Transverse colon (tissue), 4 donors: ENCODE results near the gene ARHGEF7. TPM values are rescaled to one million over a fixed set of nuclear protein-coding genes. Genes with fewer than 3 reads are reported as not detected.

ENCODE experiments used
- DNase-seq: peaks from one replicate; pipeline ENCODE4 v3.0.0-alpha.2; 2019
- H3K27ac ChIP-seq, 4 donors: fragments of 200-600 bp; sonication (generic); 2 replicates each; pipeline ENCODE4 v1.5.1; 2016 to 2018; ENCODE audit warnings: inconsistent platforms in 4 of 4
- H3K27me3 ChIP-seq: fragments of 200-600 bp; sonication (generic); 2 replicates; pipeline ENCODE4 v1.5.1; 2017; ENCODE audit warnings: inconsistent platforms
- H3K36me3 ChIP-seq, 4 donors: fragments of 200-600 bp; sonication (generic); 2 replicates each; pipeline ENCODE4 v1.5.1; 2017 to 2019; ENCODE audit warnings: inconsistent platforms in 4 of 4
- H3K4me1 ChIP-seq, 4 donors: fragments of 200-600 bp; sonication (generic); 2 replicates each; pipeline ENCODE4 v1.5.1; 2017 to 2020; ENCODE audit warnings: inconsistent platforms in 4 of 4
- H3K4me3 ChIP-seq, 4 donors: fragments of 200-600 bp; sonication (generic); 1 replicate in 1 of 4; 2 replicates in 3 of 4; pipeline versions ENCODE4 v1.5.1 to v1.6.1; 2017 to 2019; ENCODE audit warnings: inconsistent platforms in 4 of 4
- H3K9me3 ChIP-seq, 2 donors: fragments of 200-600 bp; sonication (generic); 2 replicates each; pipeline ENCODE4 v1.5.1; 2017 to 2019; ENCODE audit warnings: inconsistent platforms in 2 of 2
- CTCF ChIP-seq, 5 experiments: fragments of 200-600 bp in 3 of 5; fragments of 450-650 bp in 2 of 5; sonication (generic) in 3 of 5; IDR thresholded peaks; 1 replicate in 2 of 5; 2 replicates in 3 of 5; pipeline ENCODE4 v1.5.1; 2016 to 2017; ENCODE audit warnings: antibody characterized with exemption in 5 of 5, inconsistent platforms in 3 of 5, mild to moderate bottlenecking in 2 of 5, moderate library complexity in 1 of 5
- EP300 ChIP-seq: sonication (generic); formaldehyde crosslinking; IDR thresholded peaks from one replicate; pipeline ENCODE4 v1.6.1; 2017; ENCODE audit warnings: antibody characterized with exemption, low read depth
- POLR2A ChIP-seq: fragments of 450-650 bp; IDR thresholded peaks from one replicate; pipeline ENCODE4 v1.6.1; 2016; ENCODE audit warnings: antibody characterized with exemption, mild to moderate bottlenecking, moderate library complexity
- POLR2AphosphoS5 ChIP-seq, 3 donors: sonication (generic); formaldehyde crosslinking; IDR thresholded peaks; one replicate each; pipeline ENCODE4 v1.6.1; 2016; ENCODE audit warnings: antibody characterized with exemption in 3 of 3
- WGBS, 2 donors: methylation state at CpG; one replicate each; pipeline ENCODE4 v1.1.5; 2018; ENCODE audit warnings: low coverage in 1 of 2; 5-methylcytosine and 5-hydroxymethylcytosine counted together
- in situ Hi-C, 4 donors: fragments of 200-750 bp; cut with MboI; loops; one replicate each; pipeline versions ENCODE4 v1.15.0 to v1.15.1; 2017; ENCODE audit warnings: low sequenced_read_pairs in 3 of 4, low pct_ligation_motif_present in 1 of 4, low pct_unique_long_range_greater_than_20kb in 1 of 4
- intact Hi-C: fragments of 100-400 bp; cut with DNase I; formaldehyde crosslinking; loops from one replicate; pipeline ENCODE4 v1.15.1; 2023; ENCODE audit warnings: low total_unique reads
- total RNA-seq, 4 donors: library from RNA; depleted of rRNA; stranded (reverse); fragments of >200 nt; gene quantifications; one replicate each; pipeline ENCODE4 v1.1.0, GENCODE V29; 2016

ARHGEF7 gene
- total RNA-seq, 4 donors from 2014 or later, result 62.3 to 104 (median 75.6) TPM

- WGBS, 2 donors, result 38 to 56% methylated on average over 1 of the region's 1 CpG
- no peak for TF ChIP-seq POLR2AphosphoS5 (IDR thresholded peaks at IDR 0.05)
- Histone ChIP-seq H3K4me1 (no peaks in the 10 kb centered on the region), H3K9me3 (peaks cover 0 to 10% of the 10 kb centered on the region in 2 donors), H3K27ac (no peak overlapping the region), H3K4me3 (no peak overlapping the region), H3K27me3 (peaks cover 31% of the 10 kb centered on the region), H3K36me3 (no peaks in the 10 kb centered on the region)
- intact Hi-C loops (no loop called here), in situ Hi-C loops (no loop called here)
- DNase-seq, result no peak
Observed at GRCh38 chr13:111099290-111099689, 15.8 kb upstream of the ARHGEF7 start.

- Histone ChIP-seq H3K36me3 (no peaks in the 10 kb centered on the region), H3K9me3 (no peaks in the 10 kb centered on the region), H3K27me3 (peaks cover 71% of the 10 kb centered on the region), H3K27ac (no peak overlapping the region), H3K4me1 (peaks cover 0 to 10% (median 2%) of the 10 kb centered on the region in 4 donors), H3K4me3 (no peak overlapping the region)
- TF ChIP-seq EP300 (no peak), POLR2A (no peak), POLR2AphosphoS5 (IDR thresholded peaks at IDR 0.05) (no peak), CTCF (IDR thresholded peaks at IDR 0.05) (no peak)
- no peak for DNase-seq
- intact Hi-C loops, result no loop called here
- WGBS, 2 donors, result 64% methylated on average over 2 of the region's 2 CpGs; no CpG with 5 or more reads in 1 of the 2 donors
- in situ Hi-C loops, result no loop called here
Observed at GRCh38 chr13:111110054-111110453, 5.1 kb upstream of the ARHGEF7 start.

- intact Hi-C loops (no loop called here), in situ Hi-C loops (no loop called here)
- Histone ChIP-seq H3K36me3 (no peaks in the 10 kb centered on the region), H3K27ac (no peak overlapping the region), H3K4me3 (no peak overlapping the region), H3K4me1 (peaks cover 4 to 18% (median 9%) of the 10 kb centered on the region in 4 donors), H3K27me3 (peaks cover 71% of the 10 kb centered on the region), H3K9me3 (no peaks in the 10 kb centered on the region)
- TF ChIP-seq CTCF (IDR thresholded peaks at IDR 0.05), result no peak
- TF ChIP-seq POLR2A, result no peak
- no peak for TF ChIP-seq POLR2AphosphoS5 (IDR thresholded peaks at IDR 0.05)
- no peak for TF ChIP-seq EP300
- no peak for DNase-seq
- 82 to 83% methylated on average over 3 to 7 of the region's 7 CpGs for WGBS, 2 donors
Observed at GRCh38 chr13:111111376-111111937, 3.7 kb upstream of the ARHGEF7 start.

GRCh38 chr13:111112196-111112595, 2.9 kb upstream of the ARHGEF7 start:
- H3K4me3 ChIP-seq, result no peak overlapping the region
- no peak overlapping the region for H3K27ac ChIP-seq
- peaks cover 4 to 19% (median 9%) of the 10 kb centered on the region in 4 donors for H3K4me1 ChIP-seq
- intact Hi-C loops (no loop called here), in situ Hi-C loops (no loop called here)
- peaks cover 73% of the 10 kb centered on the region for H3K27me3 ChIP-seq
- DNase-seq, result no peak
- H3K9me3 ChIP-seq, result no peaks in the 10 kb centered on the region
- no peaks in the 10 kb centered on the region for H3K36me3 ChIP-seq
- TF ChIP-seq POLR2A (no peak), POLR2AphosphoS5 (IDR thresholded peaks at IDR 0.05) (no peak), CTCF (IDR thresholded peaks at IDR 0.05) (no peak), EP300 (no peak)
- 75 to 92% methylated on average over 5 to 9 of the region's 9 CpGs for WGBS, 2 donors
